Cortex of kidney (tissue), 1 donor: ENCODE results near the gene MIEN1.
A peak's percentile ranks its signal among the peaks of the same experiment; 100 is the strongest.
"Not testable (repeated sequence)": the region's sequence is repeated elsewhere in the genome, so short reads cannot be mapped to it uniquely, and the experiment has no call there.

ENCODE experiments used
- DNase-seq: peaks from one replicate; lab custom pipeline; 2025; lab: John Stamatoyannopoulos, UW

The MIEN1 gene, protein sequence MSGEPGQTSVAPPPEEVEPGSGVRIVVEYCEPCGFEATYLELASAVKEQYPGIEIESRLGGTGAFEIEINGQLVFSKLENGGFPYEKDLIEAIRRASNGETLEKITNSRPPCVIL

DNA sequence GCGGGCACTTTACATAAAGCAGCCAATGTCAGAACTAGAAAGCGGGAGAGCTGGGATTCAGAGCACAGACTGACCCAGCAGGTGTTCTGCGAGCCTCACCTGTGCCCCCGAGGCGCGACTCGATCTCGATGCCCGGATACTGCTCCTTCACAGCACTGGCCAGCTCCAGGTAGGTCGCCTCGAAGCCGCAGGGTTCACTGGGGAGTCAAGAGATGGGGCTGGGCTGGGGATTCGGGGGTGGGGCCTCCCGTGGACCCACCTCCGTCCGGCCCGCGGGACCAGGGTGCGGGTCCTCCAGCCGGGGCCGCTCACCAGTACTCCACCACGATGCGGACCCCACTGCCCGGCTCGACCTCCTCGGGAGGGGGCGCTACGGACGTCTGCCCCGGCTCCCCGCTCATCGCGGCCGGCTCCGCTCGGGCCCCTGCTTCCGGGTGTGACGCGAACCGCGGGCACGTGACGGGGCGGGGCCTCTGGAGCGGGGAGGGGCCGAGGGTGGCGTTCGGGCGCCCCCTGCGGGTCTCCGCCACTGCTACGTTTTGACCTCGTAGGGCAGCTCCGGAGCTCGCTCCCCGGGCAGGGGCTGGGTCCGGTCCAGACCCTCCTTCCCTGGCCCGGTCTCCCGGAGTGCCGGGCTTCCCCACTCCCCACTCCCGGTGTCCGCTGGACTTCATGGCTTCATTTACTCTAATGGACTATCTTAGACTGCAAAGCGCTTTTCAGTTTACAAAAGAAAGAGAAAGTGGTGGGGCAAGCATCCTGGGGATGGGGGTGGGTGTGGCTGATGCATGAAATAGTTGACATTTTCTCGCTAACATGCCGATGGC is at the start of gene MIEN1:
MIEN1 (minus strand) TSS at position 438 of the 827 bp plus-strand sequence; CDS start at position 401, 37 bp downstream.
- peak; percentile 76 for DNase-seq

DNA sequence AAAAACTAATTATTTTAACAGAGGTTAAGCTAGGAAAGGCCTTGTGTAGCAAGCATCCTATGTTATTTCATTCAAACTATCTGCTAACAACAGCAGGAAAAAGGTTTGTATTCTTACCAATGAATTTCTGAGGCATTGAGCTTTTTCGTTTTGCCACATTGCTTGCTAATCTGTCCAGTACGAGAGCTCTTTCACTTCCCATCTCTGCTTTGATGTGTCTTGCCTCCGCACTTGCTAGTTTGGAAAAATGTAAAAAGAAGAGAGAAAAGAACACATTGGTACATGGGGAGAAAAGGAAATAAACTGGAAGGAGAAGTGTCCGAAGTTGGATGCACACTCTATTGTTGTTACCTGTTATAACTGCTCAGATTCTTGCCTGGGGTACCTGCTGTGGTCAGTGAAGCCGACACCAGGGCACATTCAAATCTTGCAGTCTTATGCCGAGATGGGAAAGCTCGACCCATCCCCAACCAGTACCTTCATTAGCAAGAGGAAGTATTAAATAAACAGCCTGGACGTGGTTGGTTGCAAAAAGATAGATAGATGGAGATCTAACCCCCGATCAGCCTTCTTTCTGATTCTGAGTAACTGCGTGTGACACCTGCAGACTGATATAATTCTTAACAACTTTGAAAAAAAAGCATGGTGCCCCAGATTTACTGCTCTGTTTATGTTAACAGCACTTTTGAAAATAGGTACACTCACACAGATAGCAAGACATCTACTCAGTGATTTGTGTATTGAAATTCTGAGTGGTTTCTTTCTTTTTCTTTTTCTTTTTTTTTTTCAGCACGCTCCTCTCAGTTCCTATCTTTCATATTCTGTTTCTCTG is 47.4 kb upstream of the MIEN1 start:
- DNase-seq, result no peak

DNA sequence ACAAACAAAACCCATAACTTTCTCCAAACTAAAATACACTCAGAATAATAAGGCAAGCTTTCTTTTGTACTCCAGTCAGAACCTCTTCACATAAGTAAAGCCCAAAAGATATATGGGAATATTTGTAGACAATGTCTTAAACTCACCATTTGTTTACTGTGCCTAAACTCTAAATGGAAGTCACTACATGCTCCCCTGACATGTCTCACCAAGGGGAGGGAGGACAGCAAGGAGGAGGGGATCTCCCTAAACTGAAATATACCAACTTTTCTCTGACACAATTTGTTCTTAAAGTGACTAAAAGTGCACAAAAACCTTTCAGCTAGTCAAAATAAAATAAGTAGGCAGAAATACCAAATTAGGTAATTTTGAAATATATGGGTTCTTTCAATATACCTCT is 45.9 kb upstream of the MIEN1 start:
- no peak for DNase-seq

DNA sequence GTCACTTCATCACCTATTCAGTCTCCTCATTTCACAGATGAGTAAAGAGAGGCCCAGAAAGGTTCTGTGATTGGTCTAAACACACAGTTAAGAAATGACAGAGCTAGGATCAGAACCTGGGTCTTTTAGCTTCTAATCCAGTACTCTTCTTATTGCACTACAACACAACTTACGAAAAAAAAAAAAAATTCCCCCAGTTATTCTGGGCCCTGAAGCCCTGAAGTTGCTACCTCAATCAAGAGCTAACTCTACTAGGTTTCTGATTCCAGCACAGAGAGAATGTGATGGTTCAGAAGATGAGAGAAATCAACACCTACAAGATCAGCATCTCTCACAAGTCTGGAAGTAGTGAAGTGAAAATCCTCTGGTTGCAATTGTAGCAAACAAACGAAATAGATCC is 44.7 kb upstream of the MIEN1 start:
- DNase-seq, result no peak

DNA sequence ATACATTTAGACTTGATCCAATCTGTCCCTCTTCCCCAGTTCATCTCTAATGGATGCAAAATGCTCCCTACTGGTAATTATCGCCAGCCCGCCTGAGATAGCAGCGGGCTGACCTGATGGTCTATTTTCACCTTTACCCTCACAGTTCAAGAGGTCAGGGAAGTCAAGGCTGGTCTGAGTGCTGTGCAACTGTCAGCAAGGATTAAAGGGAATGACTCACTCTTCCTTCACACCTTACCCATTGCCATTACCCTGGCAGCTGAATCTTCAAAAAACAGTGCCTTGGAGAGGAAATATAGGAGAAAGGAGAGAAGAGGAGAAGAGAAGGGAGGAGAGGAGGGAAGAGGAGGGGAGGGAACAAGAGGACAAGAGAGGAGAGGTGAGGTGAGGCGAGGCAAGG is 43.7 kb upstream of the MIEN1 start:
- DNase-seq, result no peak

DNA sequence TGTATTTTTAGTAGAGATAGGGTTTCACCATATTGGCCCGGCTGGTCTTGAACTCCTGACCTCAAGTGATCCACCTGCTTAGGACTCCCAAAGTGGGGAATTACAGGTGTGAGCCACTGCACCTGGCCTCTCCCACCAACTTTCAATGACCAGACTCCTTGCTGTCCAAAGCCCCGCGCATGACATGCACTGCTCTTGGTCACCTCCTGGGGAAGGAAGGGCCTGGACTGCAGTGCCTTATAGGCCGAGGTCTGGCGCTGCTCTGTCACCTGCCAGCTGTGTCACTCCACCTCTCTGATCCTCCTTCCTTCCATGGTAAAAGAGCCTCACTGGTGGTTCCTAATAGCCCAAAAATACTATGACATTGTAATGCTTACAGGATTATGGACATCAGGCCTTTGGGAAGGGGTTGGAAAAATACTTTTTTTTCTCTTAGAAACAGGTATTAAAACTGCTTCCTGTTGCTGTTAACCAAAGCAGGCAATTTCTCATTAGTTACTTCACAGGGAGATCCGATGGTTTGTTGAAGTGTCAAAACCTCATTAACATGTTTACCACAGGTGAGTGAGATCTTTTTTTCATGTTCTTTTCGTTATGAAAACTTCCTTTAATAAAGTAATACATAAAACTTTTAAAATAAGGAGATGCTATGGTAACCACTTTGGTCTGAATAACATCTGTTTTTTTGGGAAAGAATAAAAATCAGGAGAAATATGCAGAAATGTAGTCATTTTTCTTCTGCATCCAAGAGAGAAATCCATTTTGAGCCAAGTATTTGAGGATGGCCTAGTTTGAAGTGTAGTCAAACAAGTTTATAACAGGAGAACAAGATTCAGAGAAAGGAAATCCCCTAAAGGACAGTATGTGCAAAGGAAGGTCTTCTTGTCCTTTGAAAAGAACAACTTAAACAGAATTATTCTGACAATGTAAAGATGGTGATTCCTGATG is 42.9 kb upstream of the MIEN1 start:
- DNase-seq, result no peak

DNA sequence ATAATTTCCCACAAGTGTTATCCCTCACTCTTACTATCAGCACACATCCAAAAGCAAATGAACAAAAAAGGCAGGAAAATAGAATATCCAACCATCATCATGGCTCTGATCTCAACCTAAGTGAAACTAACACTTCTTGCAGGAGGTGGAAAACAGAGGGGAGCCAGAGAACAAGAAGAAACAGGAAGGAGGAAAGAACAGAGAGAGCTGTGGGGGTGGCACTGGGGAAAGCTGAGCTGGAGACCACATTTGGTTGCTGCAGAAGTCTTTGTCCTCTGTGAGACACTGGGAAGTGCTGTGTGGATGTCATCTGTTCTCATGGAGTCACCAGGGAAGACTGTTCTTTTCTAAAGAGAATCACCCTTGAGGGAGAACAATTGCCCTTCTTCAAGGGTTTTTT is 42.1 kb upstream of the MIEN1 start:
- no peak for DNase-seq

DNA sequence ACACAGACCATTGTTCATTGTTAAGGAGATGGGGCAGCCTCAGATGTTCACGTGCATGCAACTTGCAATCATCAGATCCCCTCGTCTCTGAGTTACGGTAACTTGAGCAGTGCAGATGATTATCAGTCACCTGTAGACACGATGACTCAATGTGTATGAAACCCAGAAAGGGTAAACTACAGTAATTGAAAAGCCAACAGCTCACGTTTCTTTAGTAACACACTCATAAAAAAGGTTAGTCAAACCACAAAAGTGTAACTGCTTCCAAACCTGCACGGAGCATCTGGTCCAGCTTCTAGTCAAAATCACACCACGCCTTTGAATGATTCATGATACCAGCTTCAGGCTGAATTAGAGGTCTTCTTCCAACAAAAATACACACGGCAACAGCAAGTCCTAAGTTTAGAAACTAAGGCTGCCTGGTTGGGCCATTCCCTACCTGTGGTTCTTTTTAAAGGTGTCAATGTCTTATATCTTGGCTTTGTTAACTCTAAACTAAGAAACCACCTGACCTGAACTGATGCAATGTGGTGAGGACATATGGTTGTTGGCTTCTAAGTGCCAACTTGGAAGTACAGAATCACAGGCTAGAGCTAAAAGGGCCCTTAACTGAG is 39.7 kb upstream of the MIEN1 start:
- no peak for DNase-seq

DNA sequence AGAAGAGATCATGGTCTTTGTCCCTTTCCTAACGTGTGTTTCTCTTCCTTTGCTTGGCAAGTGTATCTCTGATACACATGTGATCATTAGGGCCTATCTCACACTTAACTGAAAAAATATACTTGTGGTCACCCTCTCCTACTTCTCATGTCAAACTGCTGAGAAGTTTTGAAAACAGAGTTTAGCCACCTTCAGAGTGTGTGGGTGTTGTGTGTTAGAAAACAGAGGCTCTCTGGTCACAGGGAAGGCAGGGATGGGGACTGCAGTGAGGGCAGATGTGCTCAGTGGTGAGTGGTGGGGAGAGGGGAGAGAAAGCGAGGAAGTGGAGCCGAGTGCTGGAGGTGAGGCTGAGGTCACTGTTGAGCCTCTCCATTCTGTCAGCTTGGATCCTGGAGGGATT is 36.8 kb upstream of the MIEN1 start:
- no peak for DNase-seq

DNA sequence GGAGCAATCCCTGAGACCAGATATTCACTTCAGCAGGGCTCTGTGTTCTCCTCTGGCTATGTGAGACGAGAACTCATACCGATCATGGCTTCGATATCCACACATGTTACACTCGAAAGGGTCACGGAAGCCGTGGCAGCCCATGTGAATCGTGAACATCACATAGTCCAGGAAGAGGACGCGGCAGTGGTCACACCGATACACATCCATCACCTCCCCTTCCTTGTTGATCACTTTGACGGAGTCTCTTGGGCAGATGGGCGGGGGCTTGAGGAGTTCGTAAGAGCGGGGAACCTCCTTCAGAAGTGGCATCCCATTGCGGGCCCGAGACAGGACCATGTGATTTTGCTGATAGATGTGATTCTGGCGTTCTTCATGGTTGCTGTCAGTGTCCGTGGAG is 35.4 kb upstream of the MIEN1 start:
- no peak for DNase-seq

DNA sequence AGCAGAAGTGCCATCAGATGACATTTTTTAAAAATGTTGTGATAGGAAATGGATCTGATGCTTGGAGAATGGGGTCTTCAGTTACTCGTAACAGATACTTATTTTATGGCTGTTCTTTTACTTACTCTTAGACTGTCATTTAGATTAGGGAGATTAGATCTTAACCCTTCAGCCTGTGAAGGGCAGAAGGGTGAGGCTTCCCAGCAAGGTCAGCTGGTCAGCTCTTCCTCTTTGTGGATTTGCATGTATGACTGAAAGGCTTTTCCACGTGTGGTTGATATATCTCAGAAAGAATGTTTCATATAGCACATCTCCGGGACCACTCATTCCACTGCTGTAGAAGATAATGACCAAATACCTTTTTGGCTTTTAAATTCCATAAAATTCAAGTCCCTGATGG is 34.8 kb upstream of the MIEN1 start:
- no peak for DNase-seq

DNA sequence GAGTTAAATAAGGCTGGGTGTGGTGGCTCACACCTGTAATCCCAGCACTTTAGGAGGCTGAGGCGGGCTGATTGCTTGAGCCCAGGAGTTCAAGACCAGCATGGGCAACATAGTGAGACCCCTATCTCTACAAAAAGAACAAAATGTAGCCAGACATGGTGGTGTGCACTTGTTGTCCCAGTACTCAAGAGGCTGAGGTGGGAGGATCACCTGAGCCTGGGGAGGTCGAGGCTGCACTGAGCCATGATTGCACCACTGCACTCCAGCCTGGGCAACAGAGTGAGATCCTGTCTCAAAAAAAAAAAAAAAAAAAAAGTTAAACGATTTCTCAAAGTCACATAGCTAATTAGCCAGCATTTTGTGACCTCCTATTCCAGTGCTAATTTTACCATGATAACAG is 33.8 kb upstream of the MIEN1 start:
- DNase-seq, result not testable (repeated sequence)

DNA sequence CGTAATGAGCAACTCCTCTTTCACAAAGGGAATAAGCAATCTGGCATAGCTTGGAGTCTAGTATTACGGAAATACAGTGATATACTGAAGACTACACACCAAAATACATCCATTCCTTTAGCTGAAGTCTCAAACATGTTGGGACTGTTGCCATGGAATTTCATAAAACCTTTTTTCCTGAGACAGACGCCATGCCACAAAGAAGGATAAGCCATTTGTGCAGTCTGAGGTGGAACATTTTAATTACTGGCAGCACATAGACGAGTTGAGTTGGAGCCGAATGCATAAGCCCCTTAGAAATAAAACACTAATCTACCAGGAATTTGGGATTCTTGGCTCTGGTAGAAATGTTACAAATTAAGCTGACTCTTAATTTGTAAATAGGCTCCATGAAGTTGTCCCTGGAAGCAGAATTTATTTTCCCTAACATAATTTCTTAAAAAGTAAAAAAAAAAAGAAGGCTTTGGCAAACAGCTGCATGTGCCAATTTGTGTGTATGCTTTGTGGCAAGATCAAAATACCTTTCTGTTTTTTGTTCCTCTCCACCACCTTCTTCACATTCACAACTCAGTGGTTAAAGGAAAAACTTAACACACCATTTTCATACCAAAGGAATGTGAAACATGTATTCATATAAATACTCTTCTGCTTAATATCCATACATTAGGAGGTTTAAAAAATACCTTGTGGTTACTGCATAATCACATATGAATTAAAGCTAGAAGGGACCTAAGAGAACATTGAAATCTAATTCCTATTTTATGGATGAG is 32.9 kb upstream of the MIEN1 start:
- no peak for DNase-seq

DNA sequence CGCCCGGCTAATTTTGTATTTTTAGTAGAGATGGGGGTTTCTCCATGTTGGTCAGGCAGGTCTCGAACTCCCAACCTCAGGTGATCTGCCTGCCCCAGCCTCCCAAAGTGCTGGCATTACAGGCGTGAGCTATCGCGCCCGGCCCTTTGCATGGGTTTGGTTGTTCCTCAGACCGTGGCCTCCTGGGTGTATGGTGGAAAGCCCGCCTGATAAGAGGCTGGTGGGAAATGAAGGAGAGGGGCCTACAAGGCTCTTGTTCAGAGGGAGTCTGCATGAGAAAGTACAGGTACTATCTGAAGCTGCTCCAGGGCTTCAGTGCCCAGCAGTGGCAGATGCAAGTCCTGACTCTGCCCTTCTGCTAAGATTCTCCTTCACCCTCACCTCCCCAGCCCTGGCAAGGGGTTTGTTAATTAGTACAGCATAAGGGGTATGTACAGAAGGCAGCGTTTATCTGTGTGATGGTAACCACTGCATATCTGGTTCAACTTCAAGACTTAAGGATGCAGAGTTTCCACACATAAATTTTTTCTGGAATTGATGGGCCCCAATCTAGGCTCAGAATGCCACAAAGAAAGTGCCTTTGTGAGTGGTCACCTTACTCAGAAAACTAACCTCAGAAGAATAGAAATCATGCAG is 31.6 kb upstream of the MIEN1 start:
- DNase-seq, result no peak

DNA sequence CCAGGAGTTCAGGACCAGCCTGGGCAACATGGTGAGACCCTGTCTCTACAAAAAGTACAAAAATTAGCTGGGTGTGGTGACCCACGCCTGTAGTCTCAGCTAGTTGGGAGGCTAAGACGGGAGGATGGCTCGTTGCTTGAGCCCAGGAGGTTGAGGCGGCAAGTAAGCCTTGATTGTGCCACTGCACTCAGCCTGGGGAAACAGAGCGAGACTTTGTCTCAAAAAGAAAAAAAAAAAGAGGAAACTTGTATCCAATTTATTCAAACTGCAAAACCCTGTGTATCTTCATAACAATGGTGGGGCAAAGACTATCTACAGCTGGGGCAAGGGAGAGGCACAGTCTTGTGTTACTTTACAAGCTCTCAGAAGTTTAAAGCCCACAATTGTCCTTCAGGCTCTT is 28.9 kb upstream of the MIEN1 start:
- DNase-seq, result no peak

DNA sequence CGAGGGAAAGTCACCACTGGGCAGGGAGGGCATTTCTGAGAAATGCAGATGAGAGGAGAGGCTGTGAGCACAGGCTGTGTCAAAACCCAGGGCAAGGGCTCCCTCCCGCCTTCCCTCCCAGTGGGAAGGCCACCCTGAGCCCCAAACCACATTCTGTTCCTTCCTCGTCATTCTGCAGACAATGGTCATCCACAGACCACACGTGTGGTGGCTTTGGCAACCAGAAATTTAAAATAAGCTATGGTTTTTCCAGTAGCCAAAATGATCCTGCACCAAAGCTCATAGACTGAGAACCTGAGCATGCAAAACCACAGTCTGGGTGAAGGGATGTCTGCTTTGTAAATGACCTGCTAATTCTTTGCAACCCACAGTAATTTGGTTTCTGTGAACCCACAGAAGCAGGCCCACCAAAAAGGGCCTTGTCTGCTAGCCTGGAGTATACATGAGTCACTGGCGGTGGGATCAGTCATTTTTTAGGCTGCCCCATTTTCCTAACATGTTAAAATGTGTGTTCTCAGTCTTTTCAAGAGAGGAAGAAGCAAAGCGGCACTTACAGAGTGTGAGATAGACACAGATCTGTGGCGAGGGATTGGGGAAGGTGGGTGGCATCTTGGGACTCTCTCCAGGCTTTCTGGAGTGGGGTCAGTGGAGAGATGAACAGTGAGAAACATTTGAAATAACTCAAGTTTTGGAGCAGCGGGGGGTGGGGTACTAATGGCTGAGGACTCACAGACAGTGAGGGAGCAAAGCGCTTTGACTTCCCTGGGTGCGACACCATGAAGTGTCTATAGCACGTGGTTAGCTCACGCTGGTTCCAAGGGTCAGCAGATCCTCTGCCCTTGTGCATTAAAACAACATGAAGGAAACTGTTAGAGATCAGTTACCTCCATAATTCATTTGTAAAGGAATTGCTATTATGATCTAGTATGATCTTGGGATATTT is 27.9 kb upstream of the MIEN1 start:
- DNase-seq, result no peak

DNA sequence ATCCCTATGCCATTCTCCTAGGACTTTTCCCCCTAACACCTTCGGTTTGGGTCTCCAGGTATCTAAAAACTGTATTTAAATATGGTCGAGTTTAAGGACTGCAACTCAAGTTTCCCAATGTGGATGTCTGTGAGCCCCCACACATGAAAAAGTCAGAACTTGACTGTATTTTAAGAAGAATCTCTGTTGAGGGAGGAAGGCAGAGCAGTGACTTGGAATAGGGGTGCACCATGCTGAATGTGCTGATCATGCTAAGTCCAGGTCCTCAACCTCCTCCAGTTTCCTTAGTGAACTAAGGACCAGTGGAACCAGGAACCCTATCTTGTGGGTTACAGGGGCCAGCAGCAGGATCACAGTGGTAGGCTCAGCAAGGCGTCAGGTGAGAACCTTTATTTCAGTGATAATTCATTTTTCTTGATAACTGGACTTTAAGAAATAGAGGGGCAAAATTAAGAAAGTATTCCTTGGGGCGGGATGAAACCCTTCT is 26.9 kb upstream of the MIEN1 start:
- DNase-seq, result no peak

DNA sequence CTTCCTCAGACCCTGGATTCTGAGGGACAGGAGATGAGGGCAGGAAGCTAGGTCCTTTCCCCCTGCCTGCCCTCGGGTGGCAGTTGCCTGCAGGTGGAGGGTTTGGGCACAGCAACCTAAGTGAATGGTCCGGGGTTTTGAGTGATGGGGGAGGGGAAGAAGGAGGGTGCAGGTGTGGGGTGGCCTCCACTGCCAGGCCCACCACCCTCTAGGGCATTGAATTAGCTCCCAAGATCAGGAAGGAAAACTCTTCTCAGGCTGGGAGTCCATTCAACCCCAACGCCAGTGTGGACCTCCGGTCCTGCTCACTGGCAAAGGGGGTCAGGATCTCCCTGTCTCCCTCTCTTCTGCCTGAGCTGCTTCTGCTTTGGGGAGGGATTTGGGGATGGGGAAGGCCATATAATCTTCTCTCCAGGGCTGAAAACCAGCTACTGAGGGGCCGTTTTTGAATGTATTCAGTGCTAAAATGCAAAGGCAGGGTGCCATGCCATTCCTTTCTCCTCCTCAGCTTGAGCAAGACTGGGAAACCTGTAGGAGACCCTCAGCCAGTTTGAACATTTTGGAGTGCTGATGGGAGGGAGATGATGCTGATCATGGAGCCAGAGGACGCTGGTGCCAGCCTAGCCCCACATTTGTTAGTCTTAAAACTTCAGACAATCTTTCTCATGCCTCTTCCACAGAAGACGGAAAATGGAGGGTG is 26.2 kb upstream of the MIEN1 start:
- no peak for DNase-seq
